Left lung (tissue), 10 donors: ENCODE measurements around the gene PDE4C. TPM values are rescaled to one million over a fixed set of nuclear protein-coding genes. Genes with fewer than 3 reads are reported as not detected.

ENCODE experiments used
- ATAC-seq: fragments of 200-7000 bp; cut with Tn5 transposase; one replicate; pipeline ENCODE4 v1.9.1; 2020; ENCODE audit warnings: moderate library complexity
- DNase-seq, 4 donors: peaks; one replicate each; pipeline ENCODE4 v3.0.0-alpha.2; 2013 to 2020
- H3K27ac ChIP-seq, 2 donors: fragments of 200-600 bp; sonication (generic) in 1 of 2; one replicate each; pipeline versions ENCODE4 v1.5.0 to v1.8.0; 2020 to 2021
- H3K27me3 ChIP-seq, 2 donors: fragments of 200-600 bp; sonication (generic) in 1 of 2; one replicate each; pipeline versions ENCODE4 v1.5.0 to v1.8.0; 2020 to 2021
- H3K36me3 ChIP-seq, 2 donors: fragments of 200-600 bp; sonication (generic) in 1 of 2; one replicate each; pipeline versions ENCODE4 v1.5.0 to v1.8.0; 2020 to 2021
- H3K4me1 ChIP-seq, 2 donors: fragments of 200-600 bp; one replicate each; pipeline ENCODE4 v1.8.0; 2021
- H3K4me3 ChIP-seq, 2 donors: fragments of 200-600 bp; sonication (generic) in 1 of 2; one replicate each; pipeline versions ENCODE4 v1.5.0 to v1.8.0; 2020 to 2021; ENCODE audit warnings: mild to moderate bottlenecking in 1 of 2
- H3K9me3 ChIP-seq, 2 donors: fragments of 200-600 bp; sonication (generic) in 1 of 2; one replicate each; pipeline versions ENCODE4 v1.5.0 to v1.8.0; 2020 to 2021
- CTCF ChIP-seq, 2 donors: fragments of 200-600 bp; sonication (generic) in 1 of 2; IDR thresholded peaks; one replicate each; pipeline versions ENCODE4 v1.5.0 to v1.8.0; 2021; ENCODE audit warnings: antibody characterized with exemption in 2 of 2
- intact Hi-C, 2 donors: fragments of 100-400 bp; cut with DNase I; formaldehyde crosslinking; loops; one replicate each; pipeline versions ENCODE4 v1.11.2 to v1.14.2; 2022
- polyA plus RNA-seq, 6 donors: library from polyadenylated mRNA; unstranded; fragments of 120-200 nt; gene quantifications; one replicate each; pipeline ENCODE4 v1.2.1, GENCODE V29; 2013; ENCODE audit not compliant: insufficient read length in 6 of 6
- total RNA-seq, 2 donors: library from RNA; stranded (reverse); fragmentation: NEBNext Ultra II Directional; extraction: Animal tissue kit (Norgen Biotek cat#: 25700); gene quantifications; one replicate each; pipeline ENCODE4 v1.2.1, GENCODE V29; 2021
- donor health status: DM: no; HTN: yes; CAD: no.
- donor health status: DM: no; HTN: no; CAD: no.

Gene PDE4C
- total and polyA plus RNA-seq, 8 donors: 1.3 to 11.3 (median 2.0) TPM

GRCh38 chr19:18271433-18271841 lies 45.2 kb upstream of the PDE4C start:
- ATAC-seq (no peak), DNase-seq (peak in 1 of 4 donors; percentile 70)
- H3K27ac ChIP-seq: no peak overlapping the region
- H3K4me3 ChIP-seq: no peak overlapping the region
- H3K4me1 ChIP-seq: peaks cover 8 to 20% of the 10 kb centered on the region in 2 donors
- H3K27me3 ChIP-seq: no peaks in the 10 kb centered on the region
- no peak for TF ChIP-seq CTCF (IDR thresholded peaks at IDR 0.05)
- intact Hi-C loops: no loop called here
- peaks cover 0 to 18% of the 10 kb centered on the region in 2 donors for H3K36me3 ChIP-seq
- H3K9me3 ChIP-seq: no peaks in the 10 kb centered on the region

- peaks cover 3 to 9% of the 10 kb centered on the region in 2 donors for H3K4me1 ChIP-seq
- intact Hi-C loops: no loop called here
- no peak for TF ChIP-seq CTCF (IDR thresholded peaks at IDR 0.05)
- H3K27me3 ChIP-seq: no peaks in the 10 kb centered on the region
- H3K4me3 ChIP-seq: no peak overlapping the region
- no peaks in the 10 kb centered on the region for H3K9me3 ChIP-seq
- peak in 1 of 4 donors; percentile 34 for DNase-seq
- ATAC-seq: no peak
- no peak overlapping the region for H3K27ac ChIP-seq
- peaks cover 0 to 24% of the 10 kb centered on the region in 2 donors for H3K36me3 ChIP-seq
These were observed 44.1 kb upstream of the PDE4C start for GRCh38 chr19:18270326-18270725.

- Histone ChIP-seq H3K9me3 (no peaks in the 10 kb centered on the region), H3K27me3 (no peaks in the 10 kb centered on the region), H3K4me3 (no peak overlapping the region), H3K27ac (no peak overlapping the region), H3K36me3 (peaks cover 0 to 36% of the 10 kb centered on the region in 2 donors), H3K4me1 (no peaks in the 10 kb centered on the region)
- DNase-seq: peak in 1 of 4 donors; percentile 35
- no peak for TF ChIP-seq CTCF (IDR thresholded peaks at IDR 0.05)
- ATAC-seq: no peak
- intact Hi-C loops: no loop called here
These were observed 43.0 kb upstream of the PDE4C start for GRCh38 chr19:18269070-18269723.

GRCh38 chr19:18266771-18267686 lies 40.8 kb upstream of the PDE4C start:
- Histone ChIP-seq H3K36me3 (peaks cover 0 to 36% of the 10 kb centered on the region in 2 donors), H3K27ac (no peak overlapping the region), H3K9me3 (no peaks in the 10 kb centered on the region), H3K4me3 (no peak overlapping the region), H3K4me1 (no peaks in the 10 kb centered on the region), H3K27me3 (no peaks in the 10 kb centered on the region)
- TF ChIP-seq CTCF (IDR thresholded peaks at IDR 0.05): no peak
- ATAC-seq: no peak
- peak in 1 of 4 donors; percentile 48 for DNase-seq
- intact Hi-C loops: no loop called here

GRCh38 chr19:18265582-18265981 lies 39.3 kb upstream of the PDE4C start:
- no peak for TF ChIP-seq CTCF (IDR thresholded peaks at IDR 0.05)
- Histone ChIP-seq H3K4me1 (no peaks in the 10 kb centered on the region), H3K9me3 (no peaks in the 10 kb centered on the region), H3K27me3 (no peaks in the 10 kb centered on the region), H3K36me3 (peaks cover 0 to 36% of the 10 kb centered on the region in 2 donors), H3K27ac (no peak overlapping the region), H3K4me3 (no peak overlapping the region)
- ATAC-seq (no peak), DNase-seq (no peak)
- intact Hi-C loops: no loop called here
